Measurements from ENCODE around the gene UBALD2. TPM values are rescaled to one million over a fixed set of nuclear protein-coding genes. Genes with fewer than 3 reads are reported as not detected.

Gene UBALD2
- total RNA-seq, 1 donor from 2014 or later: 26.3 TPM

GRCh38 chr17:76281573-76282371 is 16.6 kb downstream of the UBALD2 start:
- H3K4me3 ChIP-seq (ENCODE audit: low read depth, low read length): no peak overlapping the region
- DNase-seq (ENCODE audit: low read depth): no peak
- TF ChIP-seq, protein P1, sequence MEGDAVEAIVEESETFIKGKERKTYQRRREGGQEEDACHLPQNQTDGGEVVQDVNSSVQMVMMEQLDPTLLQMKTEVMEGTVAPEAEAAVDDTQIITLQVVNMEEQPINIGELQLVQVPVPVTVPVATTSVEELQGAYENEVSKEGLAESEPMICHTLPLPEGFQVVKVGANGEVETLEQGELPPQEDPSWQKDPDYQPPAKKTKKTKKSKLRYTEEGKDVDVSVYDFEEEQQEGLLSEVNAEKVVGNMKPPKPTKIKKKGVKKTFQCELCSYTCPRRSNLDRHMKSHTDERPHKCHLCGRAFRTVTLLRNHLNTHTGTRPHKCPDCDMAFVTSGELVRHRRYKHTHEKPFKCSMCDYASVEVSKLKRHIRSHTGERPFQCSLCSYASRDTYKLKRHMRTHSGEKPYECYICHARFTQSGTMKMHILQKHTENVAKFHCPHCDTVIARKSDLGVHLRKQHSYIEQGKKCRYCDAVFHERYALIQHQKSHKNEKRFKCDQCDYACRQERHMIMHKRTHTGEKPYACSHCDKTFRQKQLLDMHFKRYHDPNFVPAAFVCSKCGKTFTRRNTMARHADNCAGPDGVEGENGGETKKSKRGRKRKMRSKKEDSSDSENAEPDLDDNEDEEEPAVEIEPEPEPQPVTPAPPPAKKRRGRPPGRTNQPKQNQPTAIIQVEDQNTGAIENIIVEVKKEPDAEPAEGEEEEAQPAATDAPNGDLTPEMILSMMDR (conservative IDR thresholded peaks at IDR 0.05; ENCODE audit: low read depth, low read length): no peak

DNA sequence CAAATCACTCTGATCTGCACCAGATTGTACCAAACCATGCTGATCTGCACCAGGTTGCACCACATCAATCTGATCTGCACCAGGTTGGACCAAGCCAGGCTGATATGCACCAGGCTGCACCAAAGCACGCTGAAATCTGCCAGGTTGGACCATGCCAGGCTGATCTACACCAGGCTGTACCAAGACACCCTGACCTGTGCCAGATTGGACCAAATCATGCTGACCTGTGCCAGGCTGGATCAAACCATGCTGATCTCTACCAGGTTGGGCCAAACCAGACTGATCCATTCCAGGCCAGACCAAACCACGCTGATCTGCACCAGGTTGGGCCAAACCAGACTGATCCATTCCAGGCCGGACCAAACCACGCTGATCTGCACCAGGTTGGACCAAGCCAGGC is 27.4 kb downstream of the UBALD2 start:
- TF ChIP-seq, protein P1 (conservative IDR thresholded peaks at IDR 0.05; ENCODE audit: low read depth, low read length): no peak
- DNase-seq (ENCODE audit: low read depth): no peak
- no peak overlapping the region for H3K4me3 ChIP-seq (ENCODE audit: low read depth, low read length)

GRCh38 chr17:76293106-76293505 is 28.0 kb downstream of the UBALD2 start:
- no peak for DNase-seq (ENCODE audit: low read depth)
- no peak overlapping the region for H3K4me3 ChIP-seq (ENCODE audit: low read depth, low read length)
- TF ChIP-seq, protein P1 (conservative IDR thresholded peaks at IDR 0.05; ENCODE audit: low read depth, low read length): no peak

GRCh38 chr17:76296186-76296585 is 31.0 kb downstream of the UBALD2 start:
- H3K4me3 ChIP-seq (ENCODE audit: low read depth, low read length): no peak overlapping the region
- TF ChIP-seq, protein P1 (conservative IDR thresholded peaks at IDR 0.05; ENCODE audit: low read depth, low read length): no peak
- no peak for DNase-seq (ENCODE audit: low read depth)

DNA sequence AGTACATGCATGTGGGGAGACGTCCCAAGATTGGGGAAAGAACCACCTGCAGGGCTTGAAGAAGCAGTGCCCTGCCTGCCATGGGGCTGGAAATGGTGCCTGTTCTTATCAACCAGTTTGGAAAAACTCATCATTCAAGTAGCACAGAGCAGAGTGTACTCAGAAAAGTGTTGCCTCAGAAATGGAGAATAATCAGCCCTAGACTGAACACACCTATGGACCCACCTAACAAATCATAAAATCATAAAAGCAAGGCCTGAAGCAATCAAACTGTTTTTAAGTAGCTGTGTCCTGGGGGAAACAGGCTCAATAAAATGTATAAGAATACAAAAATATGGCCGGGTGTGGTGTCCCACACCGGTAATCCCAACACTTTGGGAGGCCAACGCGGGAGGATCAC is 31.7 kb downstream of the UBALD2 start:
- no peak overlapping the region for H3K4me3 ChIP-seq (ENCODE audit: low read depth, low read length)
- DNase-seq (ENCODE audit: low read depth): no peak
- TF ChIP-seq, protein P1 (conservative IDR thresholded peaks at IDR 0.05; ENCODE audit: low read depth, low read length): no peak

DNA sequence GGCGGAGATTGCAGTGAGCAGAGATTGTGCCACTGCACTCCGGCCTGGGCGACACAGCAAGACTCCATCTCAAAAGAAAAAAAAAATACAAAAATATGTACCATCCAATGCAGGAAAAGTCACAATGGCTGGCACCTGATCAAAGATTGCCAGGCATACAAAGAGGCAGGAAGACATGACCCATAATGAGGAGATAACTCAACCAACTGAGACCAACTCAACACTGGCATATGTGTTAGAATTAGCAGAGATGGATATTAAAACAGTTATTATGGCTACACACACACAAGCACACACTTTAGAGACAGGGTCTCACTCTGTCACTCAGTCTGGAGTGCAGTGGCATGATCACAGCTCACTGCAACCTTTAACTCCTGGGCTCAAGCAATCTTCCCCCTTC is 32.3 kb downstream of the UBALD2 start:
- TF ChIP-seq, protein P1 (conservative IDR thresholded peaks at IDR 0.05; ENCODE audit: low read depth, low read length): no peak
- no peak for DNase-seq (ENCODE audit: low read depth)

More for the DNA sequence above, 32.3 kb downstream of the UBALD2 start:
- H3K4me3 ChIP-seq (ENCODE audit: low read depth, low read length): no peak overlapping the region

Data from epithelial cell of proximal tubule (primary cell).